ENCODE measurements around the gene ITGB5.
"Not testable (repeated sequence)": the region's sequence is repeated elsewhere in the genome, so short reads cannot be mapped to it uniquely, and the experiment has no call there.

The ITGB5 gene

GRCh38 chr3:124792341-124793040, 94.7 kb downstream of the ITGB5 start:
- Histone ChIP-seq H3K79me2 (ENCODE audit: low read length) (no peaks in the 10 kb centered on the region), H3K4me3 (ENCODE audit: low read length) (no peak overlapping the region), H3K4me1 (ENCODE audit: low read length) (no peaks in the 10 kb centered on the region), H4K20me1 (ENCODE audit: insufficient read depth, low read length) (no peaks in the 10 kb centered on the region), H3K9me3 (ENCODE audit: insufficient read depth, low read length) (no peaks in the 10 kb centered on the region), H3K4me2 (ENCODE audit: low read length) (no peak overlapping the region), H3K9ac (ENCODE audit: low read length) (no peak overlapping the region), H2AFZ (ENCODE audit: low read depth, low read length) (no peak overlapping the region), H3K27ac (ENCODE audit: low read length) (no peak overlapping the region), H3K27me3 (ENCODE audit: low read depth, low read length) (0 out of 2 replicates have a peak, but pooled peaks cover 4% of the 10 kb centered on the region), H3K36me3 (replicated peaks; ENCODE audit: low read depth, low read length) (no peaks in the 10 kb centered on the region)
- TF ChIP-seq EZH2phosphoT487 (IDR thresholded peaks at IDR 0.05; ENCODE audit: low read depth) (no peak), CTCF (IDR thresholded peaks at IDR 0.05; ENCODE audit: low read depth, low read length) (no peak)

GRCh38 chr3:124791639-124792151, 95.5 kb downstream of the ITGB5 start:
- H3K4me2 ChIP-seq (ENCODE audit: low read length): no peak overlapping the region
- no peak for TF ChIP-seq CTCF (IDR thresholded peaks at IDR 0.05; ENCODE audit: low read depth, low read length)
- no peak for TF ChIP-seq EZH2phosphoT487 (IDR thresholded peaks at IDR 0.05; ENCODE audit: low read depth)
- no peaks in the 10 kb centered on the region for H3K4me1 ChIP-seq (ENCODE audit: low read length)
- 0 out of 2 replicates have a peak, but pooled peaks cover 4% of the 10 kb centered on the region for H3K27me3 ChIP-seq (ENCODE audit: low read depth, low read length)
- H2AFZ ChIP-seq (ENCODE audit: low read depth, low read length): no peak overlapping the region
- no peak overlapping the region for H3K9ac ChIP-seq (ENCODE audit: low read length)
- H4K20me1 ChIP-seq (ENCODE audit: insufficient read depth, low read length): no peaks in the 10 kb centered on the region
- no peaks in the 10 kb centered on the region for H3K36me3 ChIP-seq (replicated peaks; ENCODE audit: low read depth, low read length)
- H3K27ac ChIP-seq (ENCODE audit: low read length): no peak overlapping the region
- H3K9me3 ChIP-seq (ENCODE audit: insufficient read depth, low read length): no peaks in the 10 kb centered on the region
- H3K79me2 ChIP-seq (ENCODE audit: low read length): no peaks in the 10 kb centered on the region
- H3K4me3 ChIP-seq (ENCODE audit: low read length): no peak overlapping the region

- no peaks in the 10 kb centered on the region for H4K20me1 ChIP-seq (ENCODE audit: insufficient read depth, low read length)
- no peaks in the 10 kb centered on the region for H3K79me2 ChIP-seq (ENCODE audit: low read length)
- no peaks in the 10 kb centered on the region for H3K4me1 ChIP-seq (ENCODE audit: low read length)
- no peaks in the 10 kb centered on the region for H3K36me3 ChIP-seq (replicated peaks; ENCODE audit: low read depth, low read length)
- no peak overlapping the region for H3K27ac ChIP-seq (ENCODE audit: low read length)
- H3K4me2 ChIP-seq (ENCODE audit: low read length): no peak overlapping the region
- TF ChIP-seq CTCF (IDR thresholded peaks at IDR 0.05; ENCODE audit: low read depth, low read length): no peak
- TF ChIP-seq EZH2phosphoT487 (IDR thresholded peaks at IDR 0.05; ENCODE audit: low read depth): no peak
- no peak overlapping the region for H3K9ac ChIP-seq (ENCODE audit: low read length)
- no peaks in the 10 kb centered on the region for H3K9me3 ChIP-seq (ENCODE audit: insufficient read depth, low read length)
- H3K27me3 ChIP-seq (ENCODE audit: low read depth, low read length): 0 out of 2 replicates have a peak, but pooled peaks cover 4% of the 10 kb centered on the region
- no peak overlapping the region for H3K4me3 ChIP-seq (ENCODE audit: low read length)
- H2AFZ ChIP-seq (ENCODE audit: low read depth, low read length): no peak overlapping the region
Observed at GRCh38 chr3:124791142-124791541, 96.0 kb downstream of the ITGB5 start.

- H3K9ac ChIP-seq (ENCODE audit: low read length); H3K4me1 ChIP-seq (ENCODE audit: low read length); H3K4me3 ChIP-seq (ENCODE audit: low read length); H4K20me1 ChIP-seq (ENCODE audit: insufficient read depth, low read length); H3K79me2 ChIP-seq (ENCODE audit: low read length); H3K9me3 ChIP-seq (ENCODE audit: insufficient read depth, low read length); H2AFZ ChIP-seq (ENCODE audit: low read depth, low read length); H3K27me3 ChIP-seq (ENCODE audit: low read depth, low read length); H3K4me2 ChIP-seq (ENCODE audit: low read length); H3K27ac ChIP-seq (ENCODE audit: low read length); H3K36me3 ChIP-seq (replicated peaks; ENCODE audit: low read depth, low read length): not testable (repeated sequence)
Observed at GRCh38 chr3:124789103-124789502, 98.1 kb downstream of the ITGB5 start.
